SKM-1 treated with dmso at 0.1 percent for 144 hours (cell line): ENCODE results near the gene POLR1A.

Experiments
- DNase-seq: peaks from one replicate; lab custom pipeline; 2025; ENCODE audit not compliant: unreplicated experiment; lab: John Stamatoyannopoulos, UW

Gene POLR1A

GRCh38 chr2:85981579-85982247, 124.0 kb downstream of the POLR1A start:
- DNase-seq, result no peak

- peak; percentile 75 for DNase-seq
Measured at GRCh38 chr2:85978883-85979780, 126.6 kb downstream of the POLR1A start.

GRCh38 chr2:85976106-85976920, 129.4 kb downstream of the POLR1A start:
- no peak for DNase-seq

- no peak for DNase-seq
Measured at GRCh38 chr2:85975581-85975980, 130.1 kb downstream of the POLR1A start.

GRCh38 chr2:85974390-85974789, 131.3 kb downstream of the POLR1A start:
- no peak for DNase-seq

GRCh38 chr2:85972355-85972754, 133.3 kb downstream of the POLR1A start:
- DNase-seq, result no peak

- no peak for DNase-seq
Measured at GRCh38 chr2:85971366-85971765, 134.3 kb downstream of the POLR1A start.
